Urinary bladder (tissue), 4 donors: ENCODE results near the gene FGD5. TPM values are rescaled to one million over a fixed set of nuclear protein-coding genes. Genes with fewer than 3 reads are reported as not detected.

Experiments
- DNase-seq: peaks from one replicate; pipeline ENCODE4 v3.0.0-alpha.2; 2015; ENCODE audit errors: extremely low spot score
- H3K27ac ChIP-seq: one replicate; pipeline ENCODE4 v1.5.1; 2013; ENCODE audit warnings: low read depth, mild to moderate bottlenecking, moderate library complexity
- H3K36me3 ChIP-seq: one replicate; pipeline ENCODE4 v1.6.1; 2013; ENCODE audit warnings: mild to moderate bottlenecking, moderate library complexity; ENCODE audit not compliant: insufficient read depth
- H3K4me1 ChIP-seq: one replicate; pipeline ENCODE4 v1.6.1; 2013; ENCODE audit warnings: mild to moderate bottlenecking, moderate library complexity; ENCODE audit not compliant: insufficient read depth
- H3K4me3 ChIP-seq: one replicate; pipeline ENCODE4 v1.5.1; 2013; ENCODE audit warnings: low read depth, low read length
- WGBS: extraction: QIAGEN DNeasy Blood & Tissue Kit; methylation state at CpG from one replicate; pipeline ENCODE4 v1.1.7; 2013; 5-methylcytosine and 5-hydroxymethylcytosine counted together
- polyA plus RNA-seq: library from polyadenylated mRNA; stranded (reverse); fragments of 200-250 nt; gene quantifications from one replicate; pipeline ENCODE4 v1.2.3, GENCODE V29; 2013
- total RNA-seq: library from RNA; depleted of rRNA; stranded (reverse); fragments of >200 nt; gene quantifications from one replicate; pipeline ENCODE4 v1.2.3, GENCODE V29; 2014
- donor health status: healthy with polysubstance abuse.
- donor health status: healthy.

The FGD5 gene
- total RNA-seq (25.7 TPM), polyA plus RNA-seq (18.8 TPM)

GRCh38 chr3:14818804-14819500 is at the start of gene FGD5:
TSS of gene FGD5 (plus strand) at chr3:14818962. CDS start at chr3:14819072, 110 bp downstream.
- no peaks in the 10 kb centered on the region for H3K4me1 ChIP-seq
- no peak within 1 kb of the TSS for H3K27ac ChIP-seq
- DNase-seq = no peak
- no peaks in the 10 kb centered on the region for H3K36me3 ChIP-seq
- 91% methylated on average over 25 of the region's 25 CpGs for WGBS
- H3K4me3 ChIP-seq = no peak within 1 kb of the TSS

GRCh38 chr3:14769544-14770325 is 49.0 kb upstream of the FGD5 start:
- WGBS = 93% methylated on average over 11 of the region's 11 CpGs

GRCh38 chr3:14770591-14770990 is 48.2 kb upstream of the FGD5 start:
- Histone ChIP-seq H3K4me3 (no peak overlapping the region), H3K36me3 (no peaks in the 10 kb centered on the region), H3K27ac (no peak overlapping the region), H3K4me1 (no peaks in the 10 kb centered on the region)
- DNase-seq = no peak
- WGBS = 95% methylated on average over 7 of the region's 7 CpGs

More at GRCh38 chr3:14769544-14770325, 49.0 kb upstream of the FGD5 start:
- Histone ChIP-seq H3K27ac (no peak overlapping the region), H3K36me3 (no peaks in the 10 kb centered on the region), H3K4me1 (no peaks in the 10 kb centered on the region), H3K4me3 (no peak overlapping the region)
- DNase-seq = no peak

GRCh38 chr3:14771593-14772497 is 46.9 kb upstream of the FGD5 start:
- DNase-seq = no peak
- 88% methylated on average over 18 of the region's 18 CpGs for WGBS

GRCh38 chr3:14772533-14773138 is 46.1 kb upstream of the FGD5 start:
- H3K4me1 ChIP-seq = no peaks in the 10 kb centered on the region
- no peak for DNase-seq
- WGBS = 90% methylated on average over 16 of the region's 16 CpGs
- no peak overlapping the region for H3K4me3 ChIP-seq
- no peaks in the 10 kb centered on the region for H3K36me3 ChIP-seq
- no peak overlapping the region for H3K27ac ChIP-seq

More at GRCh38 chr3:14771593-14772497, 46.9 kb upstream of the FGD5 start:
- H3K4me3 ChIP-seq = no peak overlapping the region
- no peak overlapping the region for H3K27ac ChIP-seq
- no peaks in the 10 kb centered on the region for H3K36me3 ChIP-seq
- no peaks in the 10 kb centered on the region for H3K4me1 ChIP-seq

- H3K27ac ChIP-seq = no peak overlapping the region
- no peaks in the 10 kb centered on the region for H3K36me3 ChIP-seq
- H3K4me3 ChIP-seq = no peak overlapping the region
- DNase-seq = no peak
- H3K4me1 ChIP-seq = no peaks in the 10 kb centered on the region
Observed at GRCh38 chr3:14773281-14773680, 45.5 kb upstream of the FGD5 start.

DNA sequence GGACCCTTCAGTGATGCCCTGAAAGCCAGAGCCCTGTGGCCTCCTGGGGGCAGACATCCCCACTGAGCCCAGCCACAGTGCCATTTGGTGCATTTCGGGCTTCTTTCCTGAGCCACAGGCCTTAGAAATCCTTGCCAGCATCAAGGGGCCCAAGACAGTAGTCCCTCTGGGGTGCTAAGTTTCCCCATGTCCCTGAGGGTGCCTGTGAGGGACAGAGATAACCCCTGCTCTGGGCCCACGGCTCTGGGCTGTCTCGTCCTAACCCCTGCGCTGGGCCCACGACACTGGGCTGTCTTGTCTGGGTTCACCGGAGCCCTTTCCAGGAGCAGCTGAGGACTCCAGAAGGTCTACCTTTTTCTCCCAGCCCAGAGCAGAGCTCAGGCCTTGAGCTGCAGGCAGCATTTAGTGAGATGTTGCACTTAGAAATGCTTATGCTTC is 45.1 kb upstream of the FGD5 start:
- Histone ChIP-seq H3K4me3 (no peak overlapping the region), H3K36me3 (no peaks in the 10 kb centered on the region), H3K4me1 (no peaks in the 10 kb centered on the region), H3K27ac (no peak overlapping the region)
- DNase-seq = no peak
- WGBS = 85% methylated on average over 6 of the region's 6 CpGs

GRCh38 chr3:14774431-14774830 is 44.3 kb upstream of the FGD5 start:
- no peak overlapping the region for H3K27ac ChIP-seq
- WGBS = 90% methylated on average over 12 of the region's 12 CpGs
- H3K36me3 ChIP-seq = no peaks in the 10 kb centered on the region
- no peak for DNase-seq
- no peaks in the 10 kb centered on the region for H3K4me1 ChIP-seq
- H3K4me3 ChIP-seq = no peak overlapping the region

DNA sequence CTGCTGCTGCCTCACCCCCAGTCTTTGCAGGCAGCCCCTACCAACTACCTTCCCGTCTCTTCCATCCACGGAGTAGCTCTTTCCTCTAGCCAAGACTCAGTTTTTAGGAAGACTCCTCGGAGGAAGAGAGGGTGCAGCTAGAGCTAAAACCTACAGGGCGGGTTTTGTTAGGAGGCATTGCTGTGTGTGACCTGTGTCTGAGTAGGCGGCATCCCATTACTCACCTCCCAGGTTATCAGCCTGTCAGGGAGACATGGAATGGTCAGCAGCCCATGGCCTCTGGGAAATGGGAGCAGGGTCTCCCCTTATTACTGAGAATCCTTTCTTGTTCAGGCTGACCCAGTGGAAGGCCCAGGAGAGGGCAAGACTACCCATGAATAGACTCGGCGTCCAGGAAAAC is 43.8 kb upstream of the FGD5 start:
- no peak for DNase-seq
- Histone ChIP-seq H3K27ac (no peak overlapping the region), H3K36me3 (no peaks in the 10 kb centered on the region), H3K4me1 (no peaks in the 10 kb centered on the region), H3K4me3 (no peak overlapping the region)
- 92% methylated on average over 7 of the region's 7 CpGs for WGBS

- no peak overlapping the region for H3K27ac ChIP-seq
- 89% methylated on average over 4 of the region's 4 CpGs for WGBS
- no peaks in the 10 kb centered on the region for H3K36me3 ChIP-seq
- H3K4me1 ChIP-seq = no peaks in the 10 kb centered on the region
- no peak overlapping the region for H3K4me3 ChIP-seq
- no peak for DNase-seq
Observed at GRCh38 chr3:14775563-14775962, 43.2 kb upstream of the FGD5 start.

DNA sequence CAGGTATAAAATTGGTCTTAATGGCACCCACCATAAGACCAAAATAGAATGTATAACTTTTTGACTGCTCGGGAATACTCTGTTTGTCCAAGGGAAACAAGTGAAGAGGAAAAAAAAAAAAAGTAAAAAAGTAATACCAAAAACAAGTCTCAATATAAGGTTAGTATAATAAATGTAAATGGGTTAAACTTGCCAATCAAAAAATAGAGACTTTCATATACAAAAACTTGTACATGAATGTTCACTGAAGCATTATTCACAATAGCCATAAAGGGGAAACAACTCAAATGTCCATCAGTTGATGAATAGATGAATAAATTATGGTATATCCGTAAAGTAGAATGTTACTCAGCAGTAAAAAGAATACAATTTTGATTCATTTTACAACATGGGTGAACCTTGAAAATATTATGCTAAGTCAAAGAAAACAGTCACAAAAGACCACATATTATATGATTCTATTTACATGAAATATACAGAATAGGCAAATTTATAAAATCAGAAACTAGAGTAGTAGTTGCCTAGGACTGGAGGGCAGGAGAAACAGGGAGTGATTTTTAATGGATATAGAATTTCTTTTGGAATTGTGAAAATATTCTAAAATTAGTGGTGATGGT is 39.6 kb upstream of the FGD5 start:
- WGBS = 97% methylated on average over 2 of the region's 2 CpGs
- H3K36me3 ChIP-seq = no peaks in the 10 kb centered on the region
- H3K27ac ChIP-seq = no peak overlapping the region
- no peak overlapping the region for H3K4me3 ChIP-seq
- DNase-seq = no peak
- H3K4me1 ChIP-seq = no peaks in the 10 kb centered on the region

- no peak overlapping the region for H3K27ac ChIP-seq
- H3K4me3 ChIP-seq = no peak overlapping the region
- no peaks in the 10 kb centered on the region for H3K36me3 ChIP-seq
- H3K4me1 ChIP-seq = no peaks in the 10 kb centered on the region
- DNase-seq = no peak
- 50% methylated on average over 12 of the region's 12 CpGs for WGBS
Observed at GRCh38 chr3:14780927-14781507, 37.7 kb upstream of the FGD5 start.
